GM12873 (cell line): Measurements from ENCODE around the gene SHC3.

ENCODE experiments used
- TF ChIP-seq, protein P1 (sequence below): IDR thresholded peaks from 2 replicates; pipeline ENCODE4 v1.5.1; 2012; ENCODE audit warnings: low read depth, mild to moderate bottlenecking, moderate library complexity, low read length, control low read depth; ENCODE audit not compliant: insufficient read depth; ENCODE audit errors: missing control alignments

Gene SHC3

GRCh38 chr9:89135591-89136166 is 42.9 kb downstream of the SHC3 start:
- TF ChIP-seq, protein P1, sequence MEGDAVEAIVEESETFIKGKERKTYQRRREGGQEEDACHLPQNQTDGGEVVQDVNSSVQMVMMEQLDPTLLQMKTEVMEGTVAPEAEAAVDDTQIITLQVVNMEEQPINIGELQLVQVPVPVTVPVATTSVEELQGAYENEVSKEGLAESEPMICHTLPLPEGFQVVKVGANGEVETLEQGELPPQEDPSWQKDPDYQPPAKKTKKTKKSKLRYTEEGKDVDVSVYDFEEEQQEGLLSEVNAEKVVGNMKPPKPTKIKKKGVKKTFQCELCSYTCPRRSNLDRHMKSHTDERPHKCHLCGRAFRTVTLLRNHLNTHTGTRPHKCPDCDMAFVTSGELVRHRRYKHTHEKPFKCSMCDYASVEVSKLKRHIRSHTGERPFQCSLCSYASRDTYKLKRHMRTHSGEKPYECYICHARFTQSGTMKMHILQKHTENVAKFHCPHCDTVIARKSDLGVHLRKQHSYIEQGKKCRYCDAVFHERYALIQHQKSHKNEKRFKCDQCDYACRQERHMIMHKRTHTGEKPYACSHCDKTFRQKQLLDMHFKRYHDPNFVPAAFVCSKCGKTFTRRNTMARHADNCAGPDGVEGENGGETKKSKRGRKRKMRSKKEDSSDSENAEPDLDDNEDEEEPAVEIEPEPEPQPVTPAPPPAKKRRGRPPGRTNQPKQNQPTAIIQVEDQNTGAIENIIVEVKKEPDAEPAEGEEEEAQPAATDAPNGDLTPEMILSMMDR = no peak

GRCh38 chr9:89134709-89135108 is 43.9 kb downstream of the SHC3 start:
- TF ChIP-seq, protein P1 = no peak

GRCh38 chr9:89122949-89123348 is 55.7 kb downstream of the SHC3 start:
- TF ChIP-seq, protein P1 = no peak

DNA sequence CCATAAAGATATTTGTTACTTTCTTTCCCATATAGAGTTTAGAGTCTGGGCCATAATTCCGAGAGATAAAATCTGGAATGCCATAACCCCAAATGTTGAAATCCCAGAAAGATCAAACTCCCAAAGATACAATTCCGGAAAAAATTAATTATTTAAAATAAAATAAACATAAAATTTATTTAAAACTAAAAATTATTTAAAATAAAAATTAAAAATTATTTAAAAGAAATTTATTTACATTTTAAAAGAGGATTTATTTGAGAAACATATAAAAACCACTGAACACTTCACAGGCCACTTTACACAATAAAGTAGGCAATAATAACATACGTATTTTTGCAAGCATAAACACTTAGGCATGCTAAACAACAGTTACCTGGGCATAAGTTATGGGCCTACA is 57.9 kb downstream of the SHC3 start:
- TF ChIP-seq, protein P1 = no peak

DNA sequence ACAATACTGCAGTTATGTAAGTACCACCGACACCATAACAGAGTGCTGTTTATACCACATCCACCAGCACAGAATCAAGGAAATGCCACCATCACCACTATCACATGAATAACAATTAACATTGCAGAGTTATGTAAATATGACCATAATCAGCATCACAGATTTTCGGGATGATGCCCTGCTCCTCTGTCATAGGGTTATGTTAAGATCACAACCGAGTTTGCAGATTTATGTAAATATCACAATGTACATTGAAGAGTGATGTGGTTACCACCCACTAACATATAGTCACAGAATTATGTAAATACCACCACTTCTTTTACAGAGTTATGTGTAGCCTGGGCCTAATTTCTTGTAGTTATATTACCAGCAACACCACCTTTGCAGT is 61.8 kb downstream of the SHC3 start:
- TF ChIP-seq, protein P1 = no peak

DNA sequence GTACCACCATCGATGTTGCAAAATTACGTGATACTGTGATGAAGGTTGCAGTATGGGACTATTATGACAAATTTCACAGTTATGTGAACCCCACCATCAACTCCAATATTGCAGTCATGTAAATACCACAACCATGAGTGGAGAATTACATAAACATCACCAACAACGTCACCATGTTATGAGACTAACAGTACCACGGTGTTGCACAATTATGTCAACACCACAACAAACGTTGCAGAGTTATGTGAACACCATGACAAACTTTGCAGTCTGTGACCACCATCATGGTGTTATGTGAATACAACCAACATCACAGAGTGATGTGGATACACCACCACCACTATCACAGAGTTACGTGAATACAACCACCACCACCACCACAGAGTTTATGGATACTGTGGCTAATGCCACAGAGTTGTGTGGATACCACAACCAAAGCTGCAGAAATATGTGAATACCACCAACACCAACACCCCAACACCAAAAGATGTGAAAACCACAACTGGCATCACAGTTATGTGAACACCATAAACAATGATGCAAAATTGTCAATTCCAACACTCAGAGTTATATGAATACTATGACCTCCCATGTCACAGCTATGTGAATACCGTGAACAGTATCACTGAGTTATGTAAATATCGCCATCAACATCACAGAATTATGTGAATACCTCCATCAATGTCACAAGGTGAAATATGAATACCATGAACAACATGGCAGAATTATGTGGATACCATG is 62.4 kb downstream of the SHC3 start:
- TF ChIP-seq, protein P1 = no peak

DNA sequence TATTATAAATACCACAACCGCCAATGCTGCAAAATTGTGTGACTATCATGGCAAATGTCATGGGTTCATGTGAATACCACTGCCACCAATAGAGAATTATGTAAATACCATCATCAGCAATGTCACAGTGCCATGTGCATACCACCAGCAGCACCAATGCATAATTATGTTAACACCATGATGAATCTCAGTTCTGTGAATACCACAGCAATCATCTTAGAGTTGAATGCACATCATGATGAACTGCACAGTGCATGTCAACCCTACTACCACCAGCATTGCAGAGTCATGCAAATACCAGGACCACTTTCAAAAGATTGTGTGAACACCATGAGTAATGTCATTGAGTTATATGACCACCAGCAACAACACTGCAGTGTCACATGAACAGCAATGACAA is 63.2 kb downstream of the SHC3 start:
- TF ChIP-seq, protein P1 = no peak
